ENCODE data around the gene SLC22A17. TPM values are rescaled to one million over a fixed set of nuclear protein-coding genes. Genes with fewer than 3 reads are reported as not detected.
A peak's percentile ranks its signal among the peaks of the same experiment; 100 is the strongest.

The SLC22A17 gene
- total and polyA plus RNA-seq, 2 of the 13 experiments (the other 11 are each of a cell fraction or from before 2014, with no cell fraction given), result 0.95 to 1.1 TPM

GRCh38 chr14:23326491-23327332 is 26.0 kb downstream of the SLC22A17 start (continued):
- TF ChIP-seq DBP (CRISPR knock-in tag; IDR thresholded peaks at IDR 0.05; ENCODE audit: not compliant biosample characterization) (no peak), ZNF496 (CRISPR knock-in tag; IDR thresholded peaks at IDR 0.05; ENCODE audit: insufficient replicate concordance) (no peak), TP53 (CRISPR knock-in tag; conservative IDR thresholded peaks at IDR 0.05) (no peak), ZBTB42 (CRISPR knock-in tag; IDR thresholded peaks at IDR 0.05) (no peak), BCL3 (CRISPR knock-in tag; IDR thresholded peaks at IDR 0.05) (no peak), ZNF101 (CRISPR knock-in tag; IDR thresholded peaks at IDR 0.05; ENCODE audit: borderline replicate concordance, low read depth) (no peak), THYN1 (CRISPR knock-in tag; IDR thresholded peaks at IDR 0.05; ENCODE audit: borderline replicate concordance, low read depth) (no peak), KAT2B (IDR thresholded peaks at IDR 0.05; ENCODE audit: borderline replicate concordance, low read depth, low read length) (no peak), TCF12 (IDR thresholded peaks at IDR 0.05) (no peak), TCF12 (CRISPR knock-in tag; IDR thresholded peaks at IDR 0.05) (0 out of 2 replicates have a peak, but pooled peaks have one; percentile 61), ZNF407 (CRISPR knock-in tag; IDR thresholded peaks at IDR 0.05; ENCODE audit: not compliant biosample characterization) (no peak), ATF7 (IDR thresholded peaks at IDR 0.05) (no peak), ATF7 (CRISPR knock-in tag; IDR thresholded peaks at IDR 0.05) (no peak), RFX3 (CRISPR knock-in tag; IDR thresholded peaks at IDR 0.05) (no peak), TMF1 (CRISPR knock-in tag; IDR thresholded peaks at IDR 0.05; ENCODE audit: low read depth) (no peak), ZNF234 (CRISPR knock-in tag; conservative IDR thresholded peaks at IDR 0.05) (no peak), ZNF367 (CRISPR knock-in tag; IDR thresholded peaks at IDR 0.05; ENCODE audit: borderline replicate concordance) (no peak), U2AF2 (IDR thresholded peaks at IDR 0.05; ENCODE audit: low read depth, low read length) (no peak)
